Body of pancreas (tissue), 4 donors: ENCODE measurements around the gene PREB. TPM values are rescaled to one million over a fixed set of nuclear protein-coding genes. Genes with fewer than 3 reads are reported as not detected.

ENCODE experiments used
- ATAC-seq: fragments of 150-250 bp; one replicate; pipeline ENCODE4 v1.9.1; 2016
- DNase-seq, 4 donors: peaks; one replicate each; pipeline ENCODE4 v3.0.0-alpha.2; 2019
- H3K27ac ChIP-seq, 4 donors: fragments of 200-600 bp; sonication (generic); 1 replicate in 3 of 4; 2 replicates in 1 of 4; pipeline versions ENCODE4 v1.5.1 to v1.6.1; 2016 to 2019; ENCODE audit warnings: mild to moderate bottlenecking in 1 of 4, mixed read lengths in 1 of 4, moderate library complexity in 1 of 4
- H3K27me3 ChIP-seq, 2 donors: fragments of 200-600 bp; sonication (generic); one replicate each; pipeline ENCODE4 v1.6.0; 2016; ENCODE audit warnings: mild to moderate bottlenecking in 1 of 2
- H3K36me3 ChIP-seq, 2 donors: fragments of 200-600 bp; sonication (generic); replicated peaks in 1 of 2; 2 replicates each; pipeline ENCODE4 v1.5.1; 2016; ENCODE audit warnings: low read depth in 2 of 2; ENCODE audit not compliant: insufficient read depth in 1 of 2
- H3K4me1 ChIP-seq: fragments of 200-600 bp; sonication (generic); one replicate; pipeline ENCODE4 v1.6.0; 2016
- H3K4me3 ChIP-seq, 2 donors: fragments of 200-600 bp; sonication (generic); 1 replicate in 1 of 2; 2 replicates in 1 of 2; pipeline ENCODE4 v1.5.1; 2016 to 2019
- H3K9me3 ChIP-seq, 3 donors: fragments of 200-600 bp; sonication (generic); 1 replicate in 2 of 3; 2 replicates in 1 of 3; pipeline ENCODE4 v1.5.1; 2016
- POLR2A ChIP-seq, 3 donors: fragments of 450-650 bp; IDR thresholded peaks; one replicate each; pipeline ENCODE4 v1.6.1; 2016; ENCODE audit warnings: antibody characterized with exemption in 3 of 3, mild to moderate bottlenecking in 2 of 3
- WGBS, 2 donors: methylation state at CpG; one replicate each; pipeline ENCODE4 v1.1.5; 2017; 5-methylcytosine and 5-hydroxymethylcytosine counted together
- intact Hi-C: fragments of 100-400 bp; cut with DNase I; formaldehyde crosslinking; loops from one replicate; pipeline ENCODE4 v1.15.1; 2023
- total RNA-seq, 2 donors: library from RNA; depleted of rRNA; stranded (reverse); fragments of >200 nt; gene quantifications; one replicate each; pipeline ENCODE4 v1.1.0, GENCODE V29; 2016
- TF ChIP-seq, protein P1 (sequence below), 7 experiments: fragments of 450-650 bp in 4 of 7; fragments of 200-600 bp in 3 of 7; sonication (generic) in 3 of 7; IDR thresholded peaks; one replicate each; pipeline ENCODE4 v1.5.1; 2016 to 2019; ENCODE audit warnings: antibody characterized with exemption in 7 of 7

PREB gene
- total RNA-seq, 2 donors from 2014 or later, result 56.3 to 103 TPM

DNA sequence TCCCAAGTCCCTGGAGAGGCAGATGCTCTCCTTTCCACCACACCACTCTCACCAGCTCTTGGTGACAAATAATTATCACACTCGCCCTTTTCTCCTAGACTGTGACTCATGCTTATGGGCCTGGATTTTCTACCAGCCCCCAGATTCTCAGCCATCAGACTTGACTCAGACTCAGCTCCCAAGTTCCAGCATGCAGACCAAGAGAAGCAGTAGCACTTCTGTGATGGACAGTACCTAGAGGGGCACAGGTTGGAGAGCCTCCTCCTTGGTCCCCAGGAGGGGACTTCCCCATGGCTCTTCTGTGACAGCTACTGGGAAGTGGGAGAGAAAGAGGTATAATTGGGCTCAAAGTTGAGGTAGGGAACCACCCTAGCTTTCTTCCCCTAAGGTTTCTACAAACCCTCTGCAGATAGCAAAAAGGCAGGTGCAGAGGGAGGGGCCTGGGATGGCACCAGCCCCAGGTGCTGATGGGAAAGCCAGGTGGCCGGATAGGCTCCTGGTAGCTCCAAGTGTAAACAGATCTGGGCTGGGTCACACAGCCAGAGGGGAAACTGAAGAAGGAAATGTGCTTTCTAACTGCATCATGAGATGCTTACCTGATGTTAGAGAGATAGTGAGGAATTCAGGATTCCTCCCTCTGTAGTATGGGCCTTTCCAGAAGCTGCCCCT lies 18.5 kb upstream of the PREB start:
- Histone ChIP-seq H3K27me3 (no peaks in the 10 kb centered on the region), H3K9me3 (no peaks in the 10 kb centered on the region), H3K27ac (no peak overlapping the region), H3K4me3 (no peak overlapping the region), H3K36me3 (no peaks in the 10 kb centered on the region), H3K4me1 (no peaks in the 10 kb centered on the region)
- WGBS, 2 donors, result 39 to 84% methylated on average over 2 of the region's 2 CpGs
- intact Hi-C loops, result no loop called here
- DNase-seq, result no peak
- ATAC-seq, result no peak
- TF ChIP-seq POLR2A (IDR thresholded peaks at IDR 0.05), result no peak

DNA sequence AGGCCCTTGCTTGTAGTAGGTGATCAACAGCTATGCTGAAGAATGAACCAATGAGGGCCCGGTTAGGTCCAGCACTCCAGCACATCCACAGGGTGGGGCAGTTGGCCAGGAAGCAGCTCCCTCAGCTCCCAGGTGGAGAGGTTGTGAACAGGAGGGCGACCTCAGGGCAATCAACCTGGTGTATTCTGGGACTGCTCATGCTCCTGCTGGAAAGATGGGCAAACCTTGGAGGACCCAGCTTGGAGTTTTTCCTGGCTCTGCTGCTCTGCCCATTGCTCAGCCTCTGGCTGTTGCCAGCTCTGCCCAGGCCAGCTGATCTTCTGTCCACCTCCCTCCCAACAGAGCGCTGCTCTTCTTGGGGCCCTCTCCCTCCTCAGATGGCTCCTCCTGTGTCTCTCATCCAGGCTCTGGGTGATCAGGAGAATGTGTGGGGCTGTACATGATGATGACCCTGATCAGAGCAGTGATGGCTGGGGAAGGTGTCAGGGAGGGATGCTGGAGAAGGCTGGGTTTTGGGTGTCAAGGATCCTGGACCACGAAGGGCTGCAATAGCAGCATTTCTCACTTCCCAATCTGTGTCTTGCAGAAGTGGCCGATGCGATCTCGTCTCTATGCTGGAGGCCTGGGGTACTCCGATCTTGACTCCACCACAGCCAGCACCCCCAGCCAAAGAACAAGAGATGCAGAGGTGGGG lies 17.8 kb upstream of the PREB start:
- DNase-seq (no peak), ATAC-seq (no peak)
- Histone ChIP-seq H3K4me1 (no peaks in the 10 kb centered on the region), H3K4me3 (no peak overlapping the region), H3K9me3 (no peaks in the 10 kb centered on the region), H3K27ac (no peak overlapping the region), H3K27me3 (no peaks in the 10 kb centered on the region), H3K36me3 (no peaks in the 10 kb centered on the region)
- WGBS, 2 donors, result 73 to 75% methylated on average over 6 to 8 of the region's 8 CpGs
- intact Hi-C loops, result no loop called here
- TF ChIP-seq, protein P1, sequence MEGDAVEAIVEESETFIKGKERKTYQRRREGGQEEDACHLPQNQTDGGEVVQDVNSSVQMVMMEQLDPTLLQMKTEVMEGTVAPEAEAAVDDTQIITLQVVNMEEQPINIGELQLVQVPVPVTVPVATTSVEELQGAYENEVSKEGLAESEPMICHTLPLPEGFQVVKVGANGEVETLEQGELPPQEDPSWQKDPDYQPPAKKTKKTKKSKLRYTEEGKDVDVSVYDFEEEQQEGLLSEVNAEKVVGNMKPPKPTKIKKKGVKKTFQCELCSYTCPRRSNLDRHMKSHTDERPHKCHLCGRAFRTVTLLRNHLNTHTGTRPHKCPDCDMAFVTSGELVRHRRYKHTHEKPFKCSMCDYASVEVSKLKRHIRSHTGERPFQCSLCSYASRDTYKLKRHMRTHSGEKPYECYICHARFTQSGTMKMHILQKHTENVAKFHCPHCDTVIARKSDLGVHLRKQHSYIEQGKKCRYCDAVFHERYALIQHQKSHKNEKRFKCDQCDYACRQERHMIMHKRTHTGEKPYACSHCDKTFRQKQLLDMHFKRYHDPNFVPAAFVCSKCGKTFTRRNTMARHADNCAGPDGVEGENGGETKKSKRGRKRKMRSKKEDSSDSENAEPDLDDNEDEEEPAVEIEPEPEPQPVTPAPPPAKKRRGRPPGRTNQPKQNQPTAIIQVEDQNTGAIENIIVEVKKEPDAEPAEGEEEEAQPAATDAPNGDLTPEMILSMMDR (IDR thresholded peaks at IDR 0.05), result no peak
- TF ChIP-seq POLR2A (IDR thresholded peaks at IDR 0.05), result no peak

DNA sequence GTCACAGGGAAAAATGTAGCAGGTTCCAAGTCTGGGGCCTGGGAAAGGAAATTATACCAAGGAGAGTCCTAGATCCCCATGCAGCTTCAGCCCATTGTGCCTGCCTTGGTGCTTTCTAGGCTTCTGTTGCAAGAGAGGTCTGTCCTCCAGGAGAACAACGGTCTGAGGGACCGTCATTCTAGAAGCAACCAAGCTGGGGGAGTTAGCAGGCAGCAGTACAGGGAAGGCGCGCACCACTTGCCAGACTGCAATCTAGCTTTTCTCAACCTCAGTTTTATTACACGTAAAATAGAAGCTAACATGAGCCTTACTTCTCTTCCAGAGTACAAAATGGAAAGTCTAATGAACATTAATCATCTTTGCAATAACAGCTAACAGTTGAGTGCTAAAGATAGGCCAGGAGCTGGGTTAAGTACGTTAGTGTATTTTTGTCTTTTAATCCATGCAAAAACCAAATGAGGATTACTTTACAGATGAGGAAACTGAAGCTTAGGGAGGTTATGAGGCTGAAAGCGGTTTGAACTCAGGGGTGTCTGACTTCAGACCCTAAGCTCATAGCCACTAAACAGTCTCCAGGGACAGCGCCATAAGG lies 16.3 kb upstream of the PREB start:
- no peaks in the 10 kb centered on the region for H3K4me1 ChIP-seq
- WGBS, 2 donors, result 77 to 81% methylated on average over 7 to 8 of the region's 8 CpGs
- no peak for ATAC-seq
- no peak overlapping the region for H3K27ac ChIP-seq
- intact Hi-C loops, result no loop called here
- DNase-seq, result no peak
- H3K27me3 ChIP-seq, result no peaks in the 10 kb centered on the region
- no peaks in the 10 kb centered on the region for H3K36me3 ChIP-seq
- no peak overlapping the region for H3K4me3 ChIP-seq
- no peaks in the 10 kb centered on the region for H3K9me3 ChIP-seq
- TF ChIP-seq POLR2A (IDR thresholded peaks at IDR 0.05), result no peak
- TF ChIP-seq, protein P1 (IDR thresholded peaks at IDR 0.05), result no peak

DNA sequence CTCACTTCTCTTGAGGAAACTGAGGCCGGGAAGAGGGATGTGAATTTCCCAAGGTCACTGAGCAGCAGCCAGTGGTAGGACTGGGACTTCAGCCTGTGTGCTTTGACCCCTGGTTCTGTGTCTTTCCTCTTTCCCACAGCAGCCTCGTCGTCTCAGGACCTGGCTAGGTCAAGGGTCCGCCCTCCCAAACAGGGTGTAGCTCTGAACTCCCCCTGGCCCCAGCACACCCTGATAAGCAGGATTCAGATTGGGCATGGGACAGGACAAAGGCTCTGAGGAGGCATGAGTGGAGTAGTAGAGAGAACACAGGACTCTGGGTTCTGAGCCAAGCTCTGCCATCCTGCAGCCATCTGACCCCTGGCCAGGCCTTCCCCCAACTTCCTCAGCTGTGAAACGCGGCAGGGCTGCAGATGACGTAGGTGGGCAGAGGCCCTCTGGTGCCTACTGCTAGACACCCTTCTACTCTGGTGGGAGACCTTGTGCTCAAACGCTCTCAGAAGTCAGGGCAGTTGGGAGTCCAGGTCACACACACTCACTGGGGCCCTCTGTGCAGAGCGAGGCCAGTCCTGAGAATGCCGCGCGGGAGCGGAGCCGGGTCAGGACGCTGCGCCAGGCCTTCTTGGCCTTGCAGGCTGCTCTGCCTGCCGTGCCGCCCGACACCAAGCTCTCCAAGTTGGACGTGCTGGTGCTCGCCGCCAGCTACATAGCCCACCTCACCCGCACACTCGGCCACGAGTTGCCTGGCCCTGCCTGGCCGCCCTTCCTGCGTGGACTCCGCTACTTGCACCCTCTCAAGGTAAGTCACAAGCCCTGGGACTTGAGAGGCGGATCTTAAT lies 15.4 kb upstream of the PREB start:
- Histone ChIP-seq H3K4me1 (no peaks in the 10 kb centered on the region), H3K36me3 (no peaks in the 10 kb centered on the region), H3K27me3 (no peaks in the 10 kb centered on the region), H3K27ac (no peak overlapping the region), H3K4me3 (no peak overlapping the region), H3K9me3 (no peaks in the 10 kb centered on the region)
- no peak for ATAC-seq
- intact Hi-C loops, result no loop called here
- TF ChIP-seq, protein P1 (IDR thresholded peaks at IDR 0.05), result no peak
- 73 to 88% methylated on average over 4 to 29 of the region's 29 CpGs for WGBS, 2 donors
- no peak for DNase-seq
